ENCODE data around the gene STPG3.

- TF ChIP-seq GABPA (IDR thresholded peaks at IDR 0.05; ENCODE audit: low read depth), result no peak
- no peak for TF ChIP-seq USF2 (IDR thresholded peaks at IDR 0.05; ENCODE audit: borderline replicate concordance, low read depth, low read length)
- TF ChIP-seq YY1 (IDR thresholded peaks at IDR 0.05; ENCODE audit: low read depth), result no peak
- no peak for TF ChIP-seq IRF3 (IDR thresholded peaks at IDR 0.05; ENCODE audit: low read depth, low read length)
- no peak for TF ChIP-seq CTCF (IDR thresholded peaks at IDR 0.05)
- TF ChIP-seq EP300 (IDR thresholded peaks at IDR 0.05; ENCODE audit: borderline replicate concordance in 1 of 2, low read depth in 1 of 2, low read length in 1 of 2), result no peak
- no peak for TF ChIP-seq POLR2AphosphoS5 (IDR thresholded peaks at IDR 0.05; ENCODE audit: low read depth, low read length)
- no peak for TF ChIP-seq TCF12 (IDR thresholded peaks at IDR 0.05)
- TF ChIP-seq EZH2phosphoT487 (IDR thresholded peaks at IDR 0.05; ENCODE audit: borderline replicate concordance, low read depth), result no peak
- TF ChIP-seq TAF1 (IDR thresholded peaks at IDR 0.05; ENCODE audit: borderline replicate concordance, low read depth, low read length), result no peak
- no peak for TF ChIP-seq RAD21 (IDR thresholded peaks at IDR 0.05; ENCODE audit: low read length)
- TF ChIP-seq ZBTB33 (IDR thresholded peaks at IDR 0.05; ENCODE audit: borderline replicate concordance, low read depth), result no peak
These were observed 48.9 kb downstream of the STPG3 start for GRCh38 chr9:137299938-137300337.

Data from SK-N-SH (cell line).